GM19351 (cell line): Measurements from ENCODE around the gene CHAC1.

Experiments
- ATAC-seq: cut with Tn5 transposase; IDR thresholded peaks from one replicate; pipeline ENCODE4 v1.9.1; 2021; ENCODE audit warnings: mild to moderate bottlenecking, moderate library complexity; ENCODE audit not compliant: unreplicated experiment

The CHAC1 gene

DNA sequence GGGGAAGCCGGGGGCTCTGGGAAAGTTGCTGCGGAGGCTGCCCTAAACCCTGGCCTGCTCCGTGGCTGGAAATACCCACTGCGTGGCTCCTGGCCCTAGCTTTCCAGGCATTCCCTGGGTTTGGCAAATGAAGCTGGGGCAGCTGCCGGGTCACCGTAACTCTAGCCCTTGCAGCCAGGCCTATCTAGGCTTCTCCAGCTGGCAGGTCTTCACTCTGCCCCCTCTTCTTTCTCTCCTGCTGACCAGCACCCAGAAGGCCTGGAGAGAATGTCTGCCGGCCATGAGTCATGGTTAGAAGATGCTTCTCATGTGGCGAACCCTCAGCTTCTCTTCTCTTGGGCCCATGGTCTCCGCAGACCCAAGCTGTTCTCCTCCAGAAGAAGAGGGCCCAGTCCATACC lies 29.7 kb upstream of the CHAC1 start:
- ATAC-seq, result no peak

DNA sequence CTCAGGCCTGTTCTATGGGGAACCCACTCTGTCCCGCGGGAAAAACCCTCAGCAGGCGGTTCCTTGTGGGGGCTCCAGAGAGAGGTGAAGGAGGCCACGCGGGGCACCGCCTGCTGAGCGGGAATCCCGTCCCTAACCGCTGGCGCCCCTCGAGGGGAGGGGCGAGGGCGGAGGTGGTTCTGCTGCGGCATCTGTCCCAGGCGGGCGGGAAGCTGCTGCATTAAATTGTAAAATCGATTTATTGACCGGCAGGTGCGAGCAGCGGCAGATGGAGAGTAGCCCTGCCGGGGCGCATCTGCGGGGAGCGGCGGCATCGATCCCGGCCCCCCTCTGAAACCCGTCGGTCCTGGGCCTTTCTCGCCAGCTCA lies 27.8 kb upstream of the CHAC1 start:
- ATAC-seq, result no peak

DNA sequence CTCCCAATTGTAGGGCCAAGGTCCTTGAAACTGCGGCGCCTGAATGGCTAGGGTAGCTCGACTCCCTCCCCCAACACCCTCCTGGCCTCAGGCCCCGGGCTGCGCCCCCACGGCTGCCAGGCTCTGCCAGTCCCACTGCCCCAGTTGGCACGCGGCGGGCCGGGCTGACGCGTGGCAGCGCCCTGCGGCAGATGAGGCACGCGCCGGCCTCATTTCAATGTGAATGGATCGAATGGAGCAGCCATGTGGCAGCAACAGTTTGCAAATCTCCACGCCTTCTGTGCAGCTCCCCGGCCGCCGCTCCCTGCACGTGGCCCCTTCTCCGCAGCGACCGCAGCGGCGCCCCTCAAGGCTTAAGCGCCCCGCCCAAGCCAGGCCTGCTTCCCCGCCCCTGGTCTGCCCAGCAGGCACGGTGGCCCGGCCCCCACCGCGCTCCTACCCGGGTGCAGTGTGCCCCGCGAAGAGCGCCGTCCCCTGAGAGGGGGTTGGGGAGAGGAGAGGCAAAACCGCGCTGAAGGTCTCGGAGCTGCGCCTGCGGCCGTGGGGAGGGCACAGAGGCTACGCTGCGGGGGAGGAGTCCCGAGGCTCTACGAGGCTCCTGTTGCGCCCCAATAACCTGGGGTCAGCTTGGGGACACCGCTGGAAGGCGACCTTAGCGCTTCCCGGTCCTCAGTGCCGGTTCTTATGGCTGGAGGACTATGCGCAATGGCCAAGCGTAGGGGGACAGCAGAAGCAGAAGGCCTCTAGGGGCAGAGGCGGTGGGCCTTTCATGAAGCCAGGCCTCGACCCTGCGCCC lies 27.2 kb upstream of the CHAC1 start:
- no peak for ATAC-seq

DNA sequence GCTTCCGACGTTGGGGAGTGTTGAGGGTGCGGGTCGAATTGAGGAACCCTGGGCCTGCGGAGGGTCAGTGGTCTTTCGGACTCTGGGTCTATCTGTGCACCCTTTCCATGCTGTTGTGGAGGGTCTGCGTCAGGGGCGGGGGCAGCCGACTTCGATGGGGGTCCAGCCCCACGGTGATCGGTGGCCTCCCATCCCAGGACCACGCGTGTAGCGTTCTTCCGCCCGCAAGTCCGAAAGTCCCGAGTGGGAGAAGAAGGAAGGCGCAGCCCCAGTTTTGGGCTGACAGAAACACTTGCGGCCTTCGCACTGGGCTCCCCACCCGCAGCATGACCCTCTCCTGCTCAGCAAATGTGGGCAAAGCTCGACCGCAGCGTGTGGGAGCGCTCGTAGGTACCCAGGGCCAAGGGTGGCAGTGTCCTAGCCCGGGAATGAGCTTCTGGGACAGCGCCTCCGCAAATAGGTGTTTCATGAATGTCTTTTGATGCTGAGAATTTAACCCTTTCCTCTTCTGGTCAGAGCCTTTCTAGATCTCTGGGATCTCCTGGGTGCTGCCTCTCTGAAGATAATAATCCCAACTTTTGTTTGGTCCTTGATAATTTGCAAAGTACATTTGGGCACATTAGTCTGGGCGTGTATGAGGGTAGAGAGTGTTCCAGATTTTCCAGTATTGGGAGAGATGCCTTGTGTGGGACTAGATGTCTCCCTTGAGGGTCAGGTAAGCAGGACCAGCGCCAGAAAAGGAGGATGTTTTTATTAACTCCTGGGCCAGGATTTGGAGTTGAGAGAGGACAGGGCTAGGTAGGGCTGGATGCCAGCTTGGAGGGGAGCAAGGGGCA lies 26.4 kb upstream of the CHAC1 start:
- ATAC-seq, result no peak

DNA sequence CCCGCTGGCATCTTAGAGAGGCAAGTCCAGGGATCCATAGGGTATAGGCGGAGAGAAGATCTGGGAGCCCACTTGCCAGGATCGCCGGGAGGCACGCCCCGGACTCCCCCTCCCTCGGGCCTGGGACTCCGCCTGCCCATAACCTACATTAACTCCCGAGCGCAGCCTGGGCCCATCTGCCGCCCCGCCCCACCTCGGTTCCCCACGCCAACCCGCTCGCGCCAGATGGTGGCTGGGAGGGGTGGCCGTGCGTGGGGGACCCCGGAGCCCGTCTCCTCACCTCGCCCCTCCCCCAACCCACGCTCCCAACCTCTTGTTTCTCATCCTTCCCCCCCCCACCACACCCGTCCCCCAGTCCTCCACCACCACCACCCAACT lies 25.8 kb upstream of the CHAC1 start:
- no peak for ATAC-seq

DNA sequence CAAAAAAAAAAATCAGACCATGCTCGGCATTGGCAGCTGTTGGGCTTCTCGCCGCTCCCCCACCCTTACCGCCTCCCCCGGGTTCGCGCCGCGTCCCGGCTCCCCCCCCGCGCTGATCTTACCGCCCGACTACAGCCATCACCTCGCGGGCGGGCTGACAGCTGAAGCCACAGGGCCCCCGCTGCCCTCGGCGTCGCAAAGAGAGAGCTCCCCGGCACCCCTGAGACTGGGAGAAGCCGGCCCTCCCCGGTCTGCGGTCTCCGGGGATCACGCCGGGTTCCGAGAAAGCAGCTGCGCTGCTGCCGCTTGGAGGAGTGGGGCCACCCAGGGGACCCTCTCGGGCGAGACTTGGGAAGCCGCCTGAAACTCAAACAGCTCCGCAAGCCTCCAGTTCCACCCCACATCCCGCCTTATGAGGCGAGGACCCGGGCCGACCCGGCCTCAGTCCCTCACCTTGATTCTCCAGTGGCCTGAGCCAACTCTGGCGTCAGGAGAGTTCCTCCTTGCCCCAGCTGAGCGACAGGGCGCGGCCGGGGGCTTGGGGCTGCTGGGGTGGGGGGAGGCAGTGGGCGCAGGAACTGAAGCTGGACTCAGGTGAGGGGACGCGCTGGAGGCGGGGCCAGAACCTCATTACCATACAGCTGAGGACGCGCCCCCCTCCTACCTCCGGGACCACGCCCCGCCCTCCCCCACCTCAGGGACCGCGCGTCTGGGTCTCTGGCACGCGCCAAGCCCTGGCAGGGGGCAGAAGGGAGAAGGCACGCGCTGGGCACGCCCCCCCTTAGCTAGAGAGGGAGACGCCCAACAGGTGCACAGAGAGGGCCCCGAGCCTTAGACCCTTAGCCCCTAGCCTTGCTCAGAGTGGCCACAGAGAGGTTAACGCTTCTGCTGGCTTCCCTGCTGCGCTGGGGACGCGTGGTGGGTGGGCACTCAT lies 25.1 kb upstream of the CHAC1 start:
- no peak for ATAC-seq

DNA sequence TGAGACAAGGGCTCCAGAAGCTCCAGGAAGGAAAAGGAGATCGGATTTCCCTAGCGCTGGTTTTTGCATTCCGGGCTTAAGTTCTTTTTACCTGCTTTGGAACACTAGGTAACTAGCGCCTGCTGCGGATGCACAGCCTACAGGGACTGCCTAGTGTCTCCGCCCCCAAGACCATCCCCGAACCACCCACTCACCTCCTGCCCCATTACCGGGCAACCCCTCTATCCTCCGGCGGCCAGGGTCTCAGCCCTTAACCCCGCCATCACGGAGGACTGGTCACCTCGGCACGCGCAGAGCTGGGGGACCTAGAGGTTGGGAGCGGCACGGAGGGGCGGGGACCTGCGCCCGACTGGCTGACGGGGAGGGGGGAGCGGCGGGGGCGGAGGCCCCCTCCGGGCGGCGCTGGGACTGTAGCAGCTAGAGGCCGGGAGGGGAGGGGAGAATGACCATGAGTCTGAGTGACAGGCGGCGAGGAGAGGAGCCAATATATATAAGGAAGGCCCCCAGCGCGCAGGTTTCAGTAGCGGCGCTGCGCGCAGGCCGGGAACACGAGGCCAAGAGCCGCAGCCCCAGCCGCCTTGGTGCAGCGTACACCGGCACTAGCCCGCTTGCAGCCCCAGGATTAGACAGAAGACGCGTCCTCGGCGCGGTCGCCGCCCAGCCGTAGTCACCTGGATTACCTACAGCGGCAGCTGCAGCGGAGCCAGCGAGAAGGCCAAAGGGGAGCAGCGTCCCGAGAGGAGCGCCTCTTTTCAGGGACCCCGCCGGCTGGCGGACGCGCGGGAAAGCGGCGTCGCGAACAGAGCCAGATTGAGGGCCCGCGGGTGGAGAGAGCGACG lies 24.2 kb upstream of the CHAC1 start, which contains the start of gene DLL4:
Gene DLL4, plus strand, starts transcription at position 520 of the 839 bp plus-strand sequence. CDS start 329 bp downstream, outside the sequence.
- no peak for ATAC-seq

DNA sequence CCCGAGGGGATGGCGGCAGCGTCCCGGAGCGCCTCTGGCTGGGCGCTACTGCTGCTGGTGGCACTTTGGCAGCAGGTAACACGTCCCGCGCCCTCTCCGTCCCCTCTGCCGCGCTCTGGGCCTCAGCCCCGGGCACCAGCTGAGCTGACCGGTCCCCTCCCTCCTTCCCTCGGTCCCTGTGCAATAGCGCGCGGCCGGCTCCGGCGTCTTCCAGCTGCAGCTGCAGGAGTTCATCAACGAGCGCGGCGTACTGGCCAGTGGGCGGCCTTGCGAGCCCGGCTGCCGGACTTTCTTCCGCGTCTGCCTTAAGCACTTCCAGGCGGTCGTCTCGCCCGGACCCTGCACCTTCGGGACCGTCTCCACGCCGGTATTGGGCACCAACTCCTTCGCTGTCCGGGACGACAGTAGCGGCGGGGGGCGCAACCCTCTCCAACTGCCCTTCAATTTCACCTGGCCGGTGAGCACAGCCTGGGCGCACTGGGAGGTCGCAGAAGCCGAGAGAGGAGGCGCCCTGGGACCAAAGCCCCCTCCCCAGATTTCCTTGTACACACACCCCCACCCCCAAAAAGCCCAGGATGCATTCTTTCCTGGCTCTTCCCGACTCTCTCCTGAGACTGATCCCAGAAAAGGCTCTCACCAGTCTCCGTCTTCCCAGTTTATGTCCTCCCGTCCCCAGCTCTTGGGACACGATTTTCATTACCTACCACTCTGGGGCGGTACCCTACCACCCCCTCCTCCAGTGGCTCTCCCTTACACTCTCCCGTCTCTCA lies 23.4 kb upstream of the CHAC1 start:
- ATAC-seq, result no peak

DNA sequence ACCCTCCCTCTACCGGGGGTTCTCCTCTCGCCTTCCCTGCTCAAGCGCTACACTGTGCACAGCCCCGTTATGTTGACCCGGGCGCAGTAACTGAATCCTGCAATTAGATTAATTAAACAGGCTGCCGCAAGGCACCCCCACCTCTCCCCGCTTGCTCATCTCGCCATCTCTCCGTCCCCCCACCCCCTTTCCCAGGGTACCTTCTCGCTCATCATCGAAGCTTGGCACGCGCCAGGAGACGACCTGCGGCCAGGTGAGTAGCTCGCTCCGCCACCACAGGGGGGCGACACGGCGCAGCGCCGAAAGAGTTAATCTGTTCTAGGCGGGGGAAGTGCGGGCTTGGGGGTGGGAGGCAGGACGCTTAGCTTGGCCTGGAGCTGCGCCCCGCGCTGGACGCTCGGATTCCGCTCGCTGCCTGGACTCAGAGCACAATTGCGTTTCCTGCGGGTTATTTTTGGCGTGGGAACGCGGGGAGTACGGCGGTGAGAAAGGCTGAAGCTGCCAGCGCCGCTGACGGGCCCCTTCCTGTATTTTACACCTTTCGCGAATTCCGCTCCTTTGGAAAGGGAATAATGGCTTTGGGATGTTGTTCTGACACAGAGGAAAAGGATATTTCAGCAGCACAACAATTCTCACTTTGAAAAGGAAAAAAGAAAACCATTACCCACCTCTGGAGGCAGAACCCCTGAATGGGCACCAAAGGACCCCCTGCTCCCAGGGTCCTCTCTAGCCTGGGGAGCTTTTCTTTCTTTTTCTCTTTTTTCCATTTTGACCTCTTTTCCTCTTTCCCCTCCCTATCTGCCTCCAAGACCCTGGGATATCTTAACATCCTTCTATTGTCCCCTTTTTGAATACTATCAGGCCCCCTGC lies 22.6 kb upstream of the CHAC1 start:
- no peak for ATAC-seq

DNA sequence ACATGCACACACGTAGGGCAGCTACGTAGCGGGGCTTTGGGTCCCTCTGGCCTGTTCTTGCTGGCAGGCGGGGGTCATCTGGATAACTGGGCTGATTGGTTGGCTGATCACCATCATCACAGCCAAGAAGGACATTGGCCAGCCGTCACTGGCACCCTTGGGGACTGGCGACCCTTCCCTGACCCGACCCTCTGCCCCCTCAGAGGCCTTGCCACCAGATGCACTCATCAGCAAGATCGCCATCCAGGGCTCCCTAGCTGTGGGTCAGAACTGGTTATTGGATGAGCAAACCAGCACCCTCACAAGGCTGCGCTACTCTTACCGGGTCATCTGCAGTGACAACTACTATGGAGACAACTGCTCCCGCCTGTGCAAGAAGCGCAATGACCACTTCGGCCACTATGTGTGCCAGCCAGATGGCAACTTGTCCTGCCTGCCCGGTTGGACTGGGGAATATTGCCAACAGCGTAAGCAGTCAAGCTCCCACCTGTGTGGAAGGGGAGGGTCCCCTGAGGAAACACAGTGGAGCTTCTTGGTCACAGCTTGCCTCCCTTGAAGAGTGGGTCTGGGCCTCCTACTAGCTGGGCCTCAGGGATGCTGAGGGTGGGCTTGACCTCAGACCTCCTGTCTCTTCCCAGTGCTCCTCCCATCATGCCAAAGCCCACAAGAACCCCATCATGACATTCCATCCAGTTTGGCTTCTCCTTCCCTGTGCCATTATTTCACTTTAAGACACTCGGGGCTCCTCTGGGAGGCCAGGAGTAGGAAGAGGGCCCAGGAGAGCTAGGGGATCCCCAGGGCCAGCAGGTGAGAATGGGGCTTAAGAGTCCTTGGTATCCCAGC lies 21.8 kb upstream of the CHAC1 start:
- no peak for ATAC-seq

DNA sequence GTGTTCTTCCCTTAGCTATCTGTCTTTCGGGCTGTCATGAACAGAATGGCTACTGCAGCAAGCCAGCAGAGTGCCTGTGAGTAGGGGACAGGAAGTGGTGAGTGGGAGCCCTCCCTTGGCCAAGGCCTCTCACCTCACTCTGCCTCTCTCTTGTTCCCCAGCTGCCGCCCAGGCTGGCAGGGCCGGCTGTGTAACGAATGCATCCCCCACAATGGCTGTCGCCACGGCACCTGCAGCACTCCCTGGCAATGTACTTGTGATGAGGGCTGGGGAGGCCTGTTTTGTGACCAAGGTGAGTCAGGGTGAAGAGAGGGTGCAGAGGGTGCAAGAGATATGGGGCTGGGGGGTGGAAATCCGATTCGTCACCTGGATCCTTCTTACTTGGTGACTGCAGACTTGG lies 21.1 kb upstream of the CHAC1 start:
- ATAC-seq, result no peak

DNA sequence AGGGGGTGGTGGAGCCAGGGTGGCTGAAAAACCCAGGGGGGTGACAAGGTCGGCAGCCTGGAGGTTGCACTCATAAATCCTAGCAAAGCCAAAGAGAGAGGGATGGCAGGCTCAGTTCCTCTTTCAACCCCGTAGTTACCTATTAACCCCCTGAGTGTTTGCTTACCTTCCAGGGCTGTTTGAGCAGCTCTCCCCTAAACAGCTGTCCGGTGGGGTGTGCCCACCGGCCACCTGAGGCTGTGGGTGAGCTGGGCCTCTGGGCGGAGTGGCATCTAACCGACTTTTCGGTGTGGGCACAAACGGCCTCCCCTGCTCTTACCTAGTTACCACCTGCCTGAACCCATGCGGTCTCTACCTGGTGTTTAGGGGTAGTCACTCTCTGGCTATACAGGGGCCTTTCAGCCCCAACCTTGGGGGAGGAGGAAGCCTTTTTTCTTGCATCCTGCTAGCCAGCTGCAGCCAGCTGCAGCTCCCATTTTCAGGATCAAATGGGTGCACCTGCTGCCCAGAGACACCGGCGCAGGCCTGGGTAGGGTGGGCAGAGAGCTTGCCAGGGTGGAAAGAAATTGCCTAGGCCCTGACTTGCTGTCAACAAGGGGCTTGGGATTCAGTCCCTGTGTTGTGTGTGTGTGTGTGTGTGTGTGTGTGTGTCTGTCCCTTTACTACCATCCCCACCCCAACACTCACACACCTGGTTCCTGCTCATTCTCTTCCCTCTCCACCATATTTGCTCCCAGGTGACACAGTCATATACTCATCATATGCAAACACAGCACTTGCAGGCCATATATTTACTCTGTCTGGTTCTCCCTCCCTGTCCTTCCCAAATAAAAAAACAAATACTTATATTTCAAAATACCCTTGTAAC lies 20.4 kb upstream of the CHAC1 start:
- no peak for ATAC-seq

DNA sequence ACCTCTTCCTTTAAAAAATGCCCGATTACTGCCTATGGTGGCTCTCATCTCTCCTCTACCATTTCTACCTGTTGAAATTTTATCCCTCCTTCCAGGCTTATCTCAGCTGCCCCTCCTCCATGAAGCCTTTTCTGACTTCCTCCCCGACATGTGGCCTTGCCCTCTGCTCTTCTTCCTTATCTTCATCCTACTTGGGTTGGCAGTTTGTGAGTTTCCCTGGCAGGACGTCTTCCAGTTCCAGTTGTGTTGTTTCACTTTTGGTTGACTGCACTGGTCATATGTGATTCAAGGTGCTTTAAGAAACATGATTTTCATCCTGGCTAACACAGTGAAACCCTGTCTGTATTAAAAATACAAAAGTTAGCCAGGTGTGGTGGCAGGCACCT lies 19.8 kb upstream of the CHAC1 start:
- ATAC-seq, result no peak

DNA sequence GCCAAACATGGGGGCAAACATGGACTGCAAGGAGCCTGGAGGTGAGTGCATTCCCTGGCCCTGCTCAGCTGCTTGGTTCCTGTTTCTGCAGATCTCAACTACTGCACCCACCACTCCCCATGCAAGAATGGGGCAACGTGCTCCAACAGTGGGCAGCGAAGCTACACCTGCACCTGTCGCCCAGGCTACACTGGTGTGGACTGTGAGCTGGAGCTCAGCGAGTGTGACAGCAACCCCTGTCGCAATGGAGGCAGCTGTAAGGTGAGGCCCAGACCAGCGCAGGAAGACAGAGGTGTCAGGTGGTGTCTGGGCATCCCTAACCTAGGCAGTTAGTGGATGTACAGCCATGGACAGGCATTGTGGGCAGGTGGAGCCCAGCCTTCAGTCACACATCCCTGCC lies 18.8 kb upstream of the CHAC1 start:
- ATAC-seq, result no peak

DNA sequence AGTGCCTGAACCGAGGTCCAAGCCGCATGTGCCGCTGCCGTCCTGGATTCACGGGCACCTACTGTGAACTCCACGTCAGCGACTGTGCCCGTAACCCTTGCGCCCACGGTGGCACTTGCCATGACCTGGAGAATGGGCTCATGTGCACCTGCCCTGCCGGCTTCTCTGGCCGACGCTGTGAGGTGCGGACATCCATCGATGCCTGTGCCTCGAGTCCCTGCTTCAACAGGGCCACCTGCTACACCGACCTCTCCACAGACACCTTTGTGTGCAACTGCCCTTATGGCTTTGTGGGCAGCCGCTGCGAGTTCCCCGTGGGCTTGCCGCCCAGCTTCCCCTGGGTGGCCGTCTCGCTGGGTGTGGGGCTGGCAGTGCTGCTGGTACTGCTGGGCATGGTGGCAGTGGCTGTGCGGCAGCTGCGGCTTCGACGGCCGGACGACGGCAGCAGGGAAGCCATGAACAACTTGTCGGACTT lies 17.0 kb upstream of the CHAC1 start:
- no peak for ATAC-seq
